ENCODE data around the gene FAM171A1.

DNA sequence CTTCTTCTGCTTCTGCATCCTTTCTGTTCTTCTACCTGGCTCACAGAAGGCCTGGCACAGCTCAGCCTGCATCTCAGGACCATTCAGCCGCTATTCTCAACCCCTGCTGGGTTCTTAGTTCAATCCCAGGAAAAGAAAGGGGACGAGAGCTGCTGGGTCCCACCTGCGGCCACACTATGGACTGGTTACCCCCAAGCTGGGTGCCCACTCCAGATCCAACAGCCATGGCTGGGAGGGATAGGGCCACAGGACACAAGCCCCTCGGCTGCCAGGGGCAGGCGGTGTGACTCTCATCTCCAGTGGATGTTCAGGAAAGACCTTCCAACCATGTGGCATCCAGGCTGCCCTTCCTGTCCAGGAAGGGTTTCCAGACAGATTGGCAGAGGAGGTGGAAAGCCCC lies 105.0 kb downstream of the FAM171A1 start:
- TF ChIP-seq GATA2 (IDR thresholded peaks at IDR 0.05; ENCODE audit: low read depth, low read length) (no peak), GATA3 (IDR thresholded peaks at IDR 0.05; ENCODE audit: low read depth, low read length) (no peak)
